Stimulated activated effector memory CD8-positive, alpha-beta T cell treated with anti-CD3 and anti-CD28 coated beads, Interleukin-12 subunit alpha, Interleukin-12 subunit beta, amount 100 ng/mL, for 72 hours (primary cell): ENCODE results near the gene STRBP.
A peak's percentile ranks its signal among the peaks of the same experiment; 100 is the strongest.
"Not testable (repeated sequence)": the region's sequence is repeated elsewhere in the genome, so short reads cannot be mapped to it uniquely, and the experiment has no call there.

Source experiments
- ATAC-seq: fragments of 150-1000 bp; cut with Tn5 transposase; 2 replicates; pipeline ENCODE4 v1.10.0; 2021
- DNase-seq, 2 donors: peaks; one replicate each; pipeline ENCODE4 v3.0.0; 2021 to 2022; ENCODE audit warnings: low spot score in 2 of 2
- H3K27ac Mint-ChIP-seq: one replicate; pipeline ENCODE4 v1.8.0; 2022; ENCODE audit warnings: mild to moderate bottlenecking, mixed read lengths
- H3K36me3 Mint-ChIP-seq: one replicate; pipeline ENCODE4 v1.8.0; 2022; ENCODE audit warnings: mild to moderate bottlenecking, mixed read lengths
- H3K4me1 Mint-ChIP-seq: one replicate; pipeline ENCODE4 v1.8.0; 2022; ENCODE audit warnings: mixed read lengths
- H3K4me3 Mint-ChIP-seq: one replicate; pipeline ENCODE4 v1.8.0; 2022; ENCODE audit warnings: mild to moderate bottlenecking, mixed read lengths
- H3K9me3 Mint-ChIP-seq: one replicate; pipeline ENCODE4 v1.8.0; 2022; ENCODE audit warnings: mixed read lengths

STRBP gene

DNA sequence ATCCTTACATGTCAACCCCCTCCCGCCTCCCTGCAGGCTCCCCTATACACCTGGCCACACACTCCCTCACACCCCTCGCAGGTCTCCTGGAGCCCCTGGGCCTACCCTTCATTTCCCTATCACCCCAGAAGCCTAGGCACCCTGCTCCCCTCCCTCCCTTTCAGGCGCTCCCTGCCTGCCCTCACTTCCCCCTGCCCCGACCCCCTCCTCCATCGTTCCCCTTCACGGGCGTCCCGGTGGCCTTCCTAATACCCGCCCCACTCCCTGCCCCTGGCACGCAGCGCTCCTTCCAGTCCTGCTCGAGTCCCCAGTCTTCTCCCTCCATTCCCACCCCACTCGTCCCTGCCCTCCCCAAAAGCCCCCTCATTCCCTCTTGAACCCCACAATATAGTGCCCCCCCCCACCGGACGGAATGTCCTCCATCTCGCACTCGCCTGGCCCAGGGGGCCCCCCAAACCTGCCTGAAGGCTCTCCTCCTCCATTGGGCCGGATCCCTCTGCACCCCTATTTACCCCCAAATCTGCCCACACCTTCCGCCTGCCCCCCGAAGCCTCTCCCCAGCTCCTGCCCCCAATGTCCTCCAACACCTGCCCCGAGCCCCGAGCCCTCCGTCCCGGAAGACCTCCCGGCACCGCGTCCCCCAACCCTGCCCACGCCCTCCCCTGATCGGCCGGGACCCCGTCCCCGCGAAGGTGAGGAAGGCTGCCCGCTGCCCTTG lies 746 bp downstream of the STRBP start:
- H3K4me3 Mint-ChIP-seq = peak overlapping the region; percentile 75
- DNase-seq (peak; percentile 14 to 58), ATAC-seq (no peak)
- H3K36me3 Mint-ChIP-seq = peaks cover 5% of the 10 kb centered on the region
- no peaks in the 10 kb centered on the region for H3K9me3 Mint-ChIP-seq
- H3K4me1 Mint-ChIP-seq = peaks cover 23% of the 10 kb centered on the region
- peak overlapping the region; percentile 41 for H3K27ac Mint-ChIP-seq

DNA sequence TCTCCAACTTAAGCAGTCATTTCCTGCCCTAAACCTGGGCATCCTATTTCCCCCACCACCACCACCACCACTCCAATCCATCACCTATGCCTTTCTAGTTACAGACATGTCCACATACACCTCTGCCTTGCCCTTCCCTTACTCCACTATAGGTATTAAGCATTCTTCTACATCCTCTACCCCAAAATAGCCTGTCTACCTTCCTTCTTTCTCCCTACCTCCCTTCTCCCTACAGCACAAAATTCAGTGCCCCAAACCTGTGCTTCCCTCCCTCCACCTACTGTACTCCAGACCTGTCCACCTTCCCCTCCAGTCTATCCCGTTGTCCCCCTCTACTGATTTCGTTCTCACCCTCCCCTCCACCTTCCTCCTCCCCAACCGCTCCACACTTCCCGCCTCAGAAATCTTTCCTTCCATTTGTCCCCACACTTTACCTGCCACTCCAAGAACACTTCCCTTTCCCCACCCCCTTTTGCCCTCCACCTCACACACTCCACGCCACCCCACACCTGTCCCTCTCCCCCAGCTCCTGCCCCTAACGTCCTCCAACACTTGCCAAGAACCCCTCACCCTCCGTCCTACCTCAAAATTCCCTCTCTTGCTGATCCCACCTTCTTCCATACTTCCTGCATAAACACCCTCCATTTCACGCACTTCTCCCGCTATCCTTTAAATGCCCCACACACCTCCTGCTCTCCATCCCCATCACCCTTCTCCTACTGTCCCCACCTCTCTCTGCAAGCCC lies 1.6 kb downstream of the STRBP start:
- peaks cover 5% of the 10 kb centered on the region for H3K36me3 Mint-ChIP-seq
- DNase-seq = no peak
- peak overlapping the region; percentile 41 for H3K27ac Mint-ChIP-seq
- peak overlapping the region; percentile 75 for H3K4me3 Mint-ChIP-seq
- no peaks in the 10 kb centered on the region for H3K9me3 Mint-ChIP-seq
- ATAC-seq = no peak
- H3K4me1 Mint-ChIP-seq = peaks cover 24% of the 10 kb centered on the region

DNA sequence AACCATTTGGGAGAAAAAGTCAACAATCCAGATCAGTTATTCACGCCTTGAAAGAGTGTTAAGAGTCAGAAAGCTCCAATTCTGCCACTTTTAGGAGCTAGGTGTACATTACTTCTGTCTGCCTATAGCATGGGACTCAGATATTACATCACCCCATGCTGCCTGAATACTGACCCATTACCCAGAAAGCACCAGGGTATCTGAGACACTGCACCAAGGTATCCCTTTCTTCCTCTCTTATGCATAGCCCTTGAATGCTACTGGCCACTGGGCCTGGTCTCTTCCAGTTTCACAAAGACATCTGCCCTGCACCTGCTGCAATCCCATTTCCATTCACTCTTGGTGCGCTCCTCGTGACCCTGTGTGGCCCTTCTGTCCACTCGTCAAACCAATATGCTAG lies 2.6 kb downstream of the STRBP start:
- Mint-ChIP-seq H3K27ac (no peak overlapping the region), H3K4me1 (peaks cover 32% of the 10 kb centered on the region), H3K4me3 (no peak overlapping the region), H3K9me3 (no peaks in the 10 kb centered on the region), H3K36me3 (peaks cover 5% of the 10 kb centered on the region)
- no peak for ATAC-seq
- DNase-seq = no peak

DNA sequence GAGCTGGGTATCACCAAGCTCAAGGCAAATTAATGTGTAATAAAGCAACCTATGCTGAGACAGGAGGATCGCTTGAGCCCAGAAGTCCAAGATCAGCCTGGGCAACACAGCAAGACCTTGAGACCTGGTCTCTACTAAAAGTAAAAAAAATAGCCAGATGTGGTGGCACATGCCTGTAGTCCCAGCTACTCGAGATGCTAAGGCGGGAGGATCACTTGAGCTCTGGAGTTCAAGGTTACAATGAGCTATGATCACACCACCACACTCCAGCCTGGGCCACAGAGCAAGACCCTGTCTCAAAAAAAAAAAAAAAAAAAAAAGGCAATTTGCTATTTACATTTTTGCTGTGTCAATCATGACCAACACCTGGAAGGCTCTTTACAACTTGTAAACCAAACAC lies 5.2 kb downstream of the STRBP start:
- no peak for ATAC-seq
- Mint-ChIP-seq H3K4me1 (peaks cover 32% of the 10 kb centered on the region), H3K27ac (no peak overlapping the region), H3K4me3 (no peak overlapping the region), H3K9me3 (no peaks in the 10 kb centered on the region), H3K36me3 (peaks cover 5% of the 10 kb centered on the region)
- no peak for DNase-seq

DNA sequence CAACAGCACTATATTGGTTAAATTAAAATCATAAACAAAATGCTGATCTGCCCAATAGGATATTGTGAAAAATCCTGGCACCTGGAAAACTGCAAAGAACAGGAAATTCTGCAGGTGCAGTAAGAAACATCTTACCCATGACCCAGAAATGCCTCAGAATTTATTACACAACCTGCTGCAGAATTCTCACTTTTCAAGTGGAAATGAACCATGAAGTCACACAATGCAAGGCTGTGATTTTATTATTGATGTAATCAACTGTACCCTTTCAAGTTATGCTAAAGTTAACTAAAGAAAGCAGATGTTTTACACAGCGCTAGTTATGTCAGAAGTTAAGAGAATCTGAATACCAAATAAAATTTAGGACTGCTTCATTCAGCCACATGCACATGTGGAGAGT lies 6.0 kb downstream of the STRBP start:
- ATAC-seq (no peak), DNase-seq (no peak)
- Mint-ChIP-seq H3K27ac (no peak overlapping the region), H3K4me3 (no peak overlapping the region), H3K4me1 (peaks cover 27% of the 10 kb centered on the region), H3K9me3 (no peaks in the 10 kb centered on the region), H3K36me3 (peaks cover 5% of the 10 kb centered on the region)

DNA sequence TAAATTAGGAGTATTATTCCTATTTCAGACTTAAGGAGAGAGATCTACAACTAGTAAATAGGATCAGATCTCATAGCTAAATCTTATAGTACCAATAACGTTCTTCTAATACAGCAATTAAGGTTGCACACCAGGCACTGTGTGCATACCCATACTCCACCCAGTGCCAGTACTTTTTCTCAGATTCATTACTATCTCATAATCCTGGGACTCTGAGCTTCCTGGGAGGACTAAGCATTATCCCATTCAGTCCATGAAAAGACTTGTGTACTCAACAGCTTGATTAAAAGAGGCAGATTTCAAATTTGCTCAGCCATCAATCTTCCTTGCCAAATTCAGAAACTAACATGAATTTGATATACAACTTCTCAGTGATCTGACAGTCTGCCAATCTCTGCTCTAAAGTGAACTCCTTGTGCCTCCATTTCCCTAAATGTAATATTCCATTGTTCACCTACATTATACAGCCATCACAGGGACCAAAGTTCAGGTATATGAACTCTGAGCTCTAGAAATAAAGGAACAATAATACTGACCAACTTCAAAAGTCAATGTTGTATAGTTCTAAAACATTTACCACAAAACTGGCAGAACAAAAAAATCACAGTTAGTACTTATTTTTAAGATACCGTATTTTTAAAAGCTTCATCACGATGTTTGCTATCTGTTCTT lies 7.2 kb downstream of the STRBP start:
- H3K9me3 Mint-ChIP-seq = no peaks in the 10 kb centered on the region
- H3K36me3 Mint-ChIP-seq = no peaks in the 10 kb centered on the region
- H3K4me1 Mint-ChIP-seq = peaks cover 16% of the 10 kb centered on the region
- no peak overlapping the region for H3K4me3 Mint-ChIP-seq
- no peak for DNase-seq
- H3K27ac Mint-ChIP-seq = peak overlapping the region; percentile 12
- ATAC-seq = no peak

DNA sequence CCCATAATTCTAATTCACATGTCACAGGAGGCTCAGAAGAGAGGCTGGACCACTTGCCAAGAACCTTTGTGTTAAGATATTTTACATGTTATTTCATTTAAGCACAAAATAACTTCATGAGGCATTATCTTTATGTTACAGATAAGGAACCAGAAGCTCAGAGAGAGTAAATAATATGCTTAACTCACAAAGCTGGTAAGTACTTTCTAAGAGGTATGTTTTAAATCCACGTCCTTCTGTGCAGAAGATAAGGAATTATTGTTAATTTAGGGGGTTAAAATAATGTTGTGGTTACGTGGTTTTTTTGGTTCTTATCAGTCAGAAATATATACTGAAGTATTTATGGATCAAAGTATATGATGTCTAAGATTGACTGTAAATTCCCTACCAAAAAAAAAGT lies 8.0 kb downstream of the STRBP start:
- Mint-ChIP-seq H3K4me3 (no peak overlapping the region), H3K27ac (no peak overlapping the region), H3K4me1 (peaks cover 10% of the 10 kb centered on the region), H3K9me3 (no peaks in the 10 kb centered on the region), H3K36me3 (no peaks in the 10 kb centered on the region)
- ATAC-seq (no peak), DNase-seq (no peak)

DNA sequence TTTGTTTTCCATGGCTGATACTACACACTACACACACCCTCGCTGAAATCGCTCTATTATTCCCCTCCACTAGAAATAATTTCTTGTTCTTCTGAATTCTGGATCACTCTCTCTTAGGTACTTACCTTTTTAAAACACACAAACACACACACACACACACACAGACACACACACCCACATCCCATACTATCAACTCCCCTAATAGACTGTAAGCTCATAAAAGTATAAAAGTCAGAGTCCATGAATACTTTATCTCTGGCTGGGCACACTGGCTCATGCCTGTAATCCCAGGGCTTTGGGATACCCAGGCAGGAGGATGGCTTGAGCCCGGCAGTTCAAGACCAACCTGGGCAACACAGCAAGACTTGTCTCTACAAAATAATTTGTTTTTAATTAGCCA lies 11.1 kb downstream of the STRBP start:
- no peak for DNase-seq
- H3K36me3 Mint-ChIP-seq = no peaks in the 10 kb centered on the region
- H3K9me3 Mint-ChIP-seq = no peaks in the 10 kb centered on the region
- ATAC-seq = no peak
- no peak overlapping the region for H3K4me3 Mint-ChIP-seq
- H3K4me1 Mint-ChIP-seq = peaks cover 11% of the 10 kb centered on the region
- H3K27ac Mint-ChIP-seq = no peak overlapping the region

DNA sequence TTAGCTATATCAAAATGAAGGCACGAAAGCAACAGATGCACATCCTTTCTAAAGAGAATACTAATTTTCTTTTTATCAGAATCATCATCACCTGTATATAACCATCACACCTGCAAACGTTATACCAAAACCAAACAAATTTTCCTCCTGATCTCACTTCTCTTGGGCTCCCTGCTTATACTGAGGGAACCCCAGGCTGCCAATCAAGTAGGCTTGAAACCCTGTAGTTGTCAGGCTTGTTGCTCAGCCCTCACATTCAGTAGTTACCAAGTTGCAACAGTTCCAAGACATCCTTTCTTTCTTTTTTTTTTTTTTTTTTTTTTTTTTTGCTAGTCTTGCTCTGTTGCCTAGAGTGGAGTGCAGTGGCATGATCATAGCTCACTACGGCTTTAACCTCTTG lies 12.7 kb downstream of the STRBP start:
- DNase-seq = no peak

DNA sequence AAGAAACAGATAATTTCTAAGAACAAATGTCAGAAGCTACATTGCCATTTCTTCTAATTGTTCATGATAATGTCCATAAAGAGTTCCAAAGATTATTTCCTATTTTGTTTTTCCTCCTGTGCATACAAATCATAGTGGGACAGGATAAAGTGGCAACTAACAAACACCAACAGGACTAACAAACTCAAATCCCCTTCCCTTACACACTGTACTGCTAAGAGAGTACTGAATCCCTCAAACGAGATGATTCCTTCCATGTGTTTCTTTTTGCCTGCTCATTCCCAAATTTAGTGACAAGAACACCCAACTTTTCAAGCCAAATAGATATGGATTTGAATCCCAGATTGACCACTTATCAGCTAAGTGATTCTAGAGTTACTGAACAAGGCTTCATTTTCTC lies 15.2 kb downstream of the STRBP start:
- Mint-ChIP-seq H3K4me1 (peaks cover 14% of the 10 kb centered on the region), H3K27ac (no peak overlapping the region), H3K36me3 (no peaks in the 10 kb centered on the region), H3K4me3 (no peak overlapping the region), H3K9me3 (no peaks in the 10 kb centered on the region)
- DNase-seq (no peak), ATAC-seq (no peak)

More for the DNA sequence above, 12.7 kb downstream of the STRBP start:
- H3K9me3 Mint-ChIP-seq = no peaks in the 10 kb centered on the region
- ATAC-seq = no peak
- peaks cover 14% of the 10 kb centered on the region for H3K4me1 Mint-ChIP-seq
- no peak overlapping the region for H3K4me3 Mint-ChIP-seq
- no peaks in the 10 kb centered on the region for H3K36me3 Mint-ChIP-seq
- no peak overlapping the region for H3K27ac Mint-ChIP-seq

DNA sequence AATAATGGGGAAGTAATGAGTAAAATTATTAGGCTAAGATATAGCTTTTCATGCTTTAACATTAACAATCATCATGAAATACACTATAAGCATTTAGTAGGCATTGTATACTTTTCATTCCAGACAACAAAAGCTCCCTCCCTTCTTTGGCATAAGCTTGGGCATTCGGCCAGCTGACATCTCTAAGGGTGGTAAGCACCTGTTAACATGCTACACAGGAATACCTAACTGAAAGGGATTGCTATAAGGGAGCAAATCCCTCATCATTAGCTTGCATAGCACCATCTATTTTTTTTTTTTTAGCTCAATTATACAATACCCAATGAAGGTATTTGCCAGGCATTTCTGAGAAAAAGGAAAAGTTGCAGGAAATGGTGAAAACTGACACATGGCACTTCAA lies 16.6 kb downstream of the STRBP start:
- Mint-ChIP-seq H3K27ac (no peak overlapping the region), H3K36me3 (no peaks in the 10 kb centered on the region), H3K4me1 (peaks cover 14% of the 10 kb centered on the region), H3K9me3 (no peaks in the 10 kb centered on the region), H3K4me3 (no peak overlapping the region)
- DNase-seq = no peak
- ATAC-seq = no peak

DNA sequence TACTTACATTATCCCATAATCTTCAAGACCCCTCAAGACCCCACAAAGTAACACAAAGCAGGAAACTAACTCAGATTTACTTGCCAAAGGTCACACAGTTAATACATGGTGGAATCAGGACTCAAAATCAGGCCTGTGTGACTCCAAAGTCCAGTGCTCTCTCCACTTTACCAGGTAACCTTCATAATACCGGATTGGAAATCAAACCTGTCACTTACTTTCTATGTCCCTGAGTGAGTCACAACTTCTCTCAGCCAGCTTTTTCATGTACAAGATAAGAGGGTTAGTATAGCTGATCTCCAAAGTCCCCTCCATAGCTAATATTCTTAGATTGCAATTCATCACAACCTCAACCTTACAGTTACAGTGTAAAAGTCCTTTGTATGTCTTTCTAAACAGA lies 17.1 kb downstream of the STRBP start:
- ATAC-seq (no peak), DNase-seq (no peak)
- peaks cover 15% of the 10 kb centered on the region for H3K4me1 Mint-ChIP-seq
- no peak overlapping the region for H3K4me3 Mint-ChIP-seq
- no peaks in the 10 kb centered on the region for H3K36me3 Mint-ChIP-seq
- H3K27ac Mint-ChIP-seq = no peak overlapping the region
- H3K9me3 Mint-ChIP-seq = no peaks in the 10 kb centered on the region

DNA sequence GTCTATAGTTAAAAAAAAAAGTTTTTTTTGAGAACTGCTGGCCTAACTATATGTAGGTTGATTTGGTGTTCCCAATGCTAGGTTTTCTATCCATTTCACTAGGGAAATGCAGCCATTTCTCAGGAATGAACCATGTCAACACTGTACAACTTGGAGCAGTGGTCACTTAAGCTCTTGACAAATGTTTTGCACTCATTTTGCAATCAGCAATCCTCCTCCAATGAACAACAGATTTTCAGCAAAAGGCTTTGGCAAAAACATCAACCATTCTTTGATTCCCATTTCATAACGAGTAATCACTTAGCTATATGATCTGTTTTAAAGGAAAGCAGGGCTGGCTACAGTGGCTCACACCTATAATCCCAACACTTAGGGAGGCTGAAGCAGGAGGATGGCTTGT lies 17.9 kb downstream of the STRBP start:
- Mint-ChIP-seq H3K4me1 (peaks cover 21% of the 10 kb centered on the region), H3K4me3 (no peak overlapping the region), H3K9me3 (no peaks in the 10 kb centered on the region), H3K36me3 (no peaks in the 10 kb centered on the region), H3K27ac (no peak overlapping the region)
- ATAC-seq = no peak
- DNase-seq = no peak

DNA sequence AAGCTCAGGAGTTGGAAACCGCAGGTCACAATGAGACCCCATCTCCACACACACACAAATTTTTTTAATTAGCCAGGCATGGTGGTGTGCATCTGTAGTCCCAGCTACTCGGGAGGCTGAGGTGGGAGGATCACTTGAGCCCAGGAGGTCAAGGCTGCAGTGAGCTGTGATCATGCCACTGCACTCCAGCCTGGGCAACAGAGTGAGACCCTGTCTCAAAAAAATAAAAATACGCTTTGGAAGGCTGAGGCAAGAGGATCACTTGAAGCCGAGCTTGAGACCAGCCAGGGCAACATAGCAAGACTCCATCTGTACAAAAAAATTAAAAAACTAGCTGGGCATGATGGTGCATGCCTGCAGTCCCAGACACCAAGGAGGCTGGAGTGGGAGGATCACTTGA lies 19.2 kb downstream of the STRBP start:
- H3K27ac Mint-ChIP-seq, DNase-seq, H3K9me3 Mint-ChIP-seq, H3K4me3 Mint-ChIP-seq, H3K36me3 Mint-ChIP-seq, ATAC-seq: not testable (repeated sequence)
- H3K4me1 Mint-ChIP-seq = peaks cover 22% of the 10 kb centered on the region

DNA sequence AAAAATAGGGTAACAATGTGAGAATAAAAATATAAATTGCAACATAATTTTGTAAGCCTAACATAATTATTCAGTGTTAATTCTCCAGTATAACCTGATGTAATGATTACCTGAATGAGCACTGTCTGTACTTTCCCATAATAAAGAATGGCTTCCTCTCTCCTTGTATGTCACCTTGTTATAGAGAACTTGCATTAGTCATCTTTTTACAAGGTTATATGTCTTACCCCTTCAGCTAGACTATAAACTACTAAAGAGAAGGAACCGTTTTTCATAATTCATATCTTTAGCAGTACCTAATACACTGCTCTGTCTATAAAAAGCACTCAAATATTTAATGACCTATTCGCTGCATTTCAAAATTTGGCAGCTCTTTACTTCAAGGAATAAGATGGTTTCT lies 19.8 kb downstream of the STRBP start:
- Mint-ChIP-seq H3K9me3 (no peaks in the 10 kb centered on the region), H3K4me3 (no peak overlapping the region), H3K36me3 (no peaks in the 10 kb centered on the region), H3K27ac (no peak overlapping the region), H3K4me1 (peaks cover 26% of the 10 kb centered on the region)
- ATAC-seq (no peak), DNase-seq (no peak)

DNA sequence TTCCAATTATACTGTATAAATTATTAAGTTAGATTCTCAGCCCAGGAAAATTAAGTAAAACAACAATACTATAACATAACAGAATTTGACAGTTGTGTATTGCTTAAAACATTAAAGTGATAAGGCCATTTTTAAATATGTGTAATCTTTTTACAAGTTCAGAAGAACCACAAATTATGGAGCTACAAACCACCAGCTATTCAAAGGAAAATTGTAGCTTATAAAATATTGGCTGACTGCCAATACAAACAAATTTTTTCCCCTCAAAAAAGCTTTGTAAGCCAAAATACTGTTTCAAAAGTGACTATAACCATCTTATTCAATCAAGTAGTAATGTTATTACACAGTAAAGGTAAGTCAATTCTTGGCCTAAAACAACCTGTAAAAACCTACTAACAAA lies 21.9 kb downstream of the STRBP start:
- Mint-ChIP-seq H3K4me1 (peaks cover 23% of the 10 kb centered on the region), H3K9me3 (no peaks in the 10 kb centered on the region), H3K4me3 (no peak overlapping the region), H3K36me3 (no peaks in the 10 kb centered on the region), H3K27ac (no peak overlapping the region)
- DNase-seq = no peak
- no peak for ATAC-seq
